ENCODE data around the gene ZNF385B.

The ZNF385B gene

GRCh38 chr2:179686069-179686468, 175.3 kb downstream of the ZNF385B start:
- Histone ChIP-seq H3K4me1 (ENCODE audit: control insufficient read depth, insufficient read depth, low read length) (no peaks in the 10 kb centered on the region), H3K36me3 (ENCODE audit: control insufficient read depth in 2 of 2, insufficient read depth in 1 of 2, low read length in 2 of 2) (no peaks in the 10 kb centered on the region), H3K9me3 (ENCODE audit: control insufficient read depth, insufficient read depth, low read depth, low read length) (no peaks in the 10 kb centered on the region), H3K27ac (ENCODE audit: extremely low read depth, low read depth, low read length) (no peak overlapping the region), H3K4me3 (ENCODE audit: low read depth, low read length) (no peak overlapping the region)
- TF ChIP-seq ZNF211 (tag by site-specific recombination; IDR thresholded peaks at IDR 0.05; ENCODE audit: low read depth), result no peak
- TF ChIP-seq ZNF155 (tag by site-specific recombination; IDR thresholded peaks at IDR 0.05), result no peak
- TF ChIP-seq, protein P1, sequence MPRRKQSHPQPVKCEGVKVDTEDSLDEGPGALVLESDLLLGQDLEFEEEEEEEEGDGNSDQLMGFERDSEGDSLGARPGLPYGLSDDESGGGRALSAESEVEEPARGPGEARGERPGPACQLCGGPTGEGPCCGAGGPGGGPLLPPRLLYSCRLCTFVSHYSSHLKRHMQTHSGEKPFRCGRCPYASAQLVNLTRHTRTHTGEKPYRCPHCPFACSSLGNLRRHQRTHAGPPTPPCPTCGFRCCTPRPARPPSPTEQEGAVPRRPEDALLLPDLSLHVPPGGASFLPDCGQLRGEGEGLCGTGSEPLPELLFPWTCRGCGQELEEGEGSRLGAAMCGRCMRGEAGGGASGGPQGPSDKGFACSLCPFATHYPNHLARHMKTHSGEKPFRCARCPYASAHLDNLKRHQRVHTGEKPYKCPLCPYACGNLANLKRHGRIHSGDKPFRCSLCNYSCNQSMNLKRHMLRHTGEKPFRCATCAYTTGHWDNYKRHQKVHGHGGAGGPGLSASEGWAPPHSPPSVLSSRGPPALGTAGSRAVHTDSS (tag by site-specific recombination; IDR thresholded peaks at IDR 0.05), result no peak
- no peak for TF ChIP-seq ZSCAN18 (tag by site-specific recombination; IDR thresholded peaks at IDR 0.05)
- TF ChIP-seq ZBTB6 (tag by site-specific recombination; IDR thresholded peaks at IDR 0.05), result no peak
- no peak for TF ChIP-seq ZSCAN30 (tag by site-specific recombination; IDR thresholded peaks at IDR 0.05)
- TF ChIP-seq, protein P2, sequence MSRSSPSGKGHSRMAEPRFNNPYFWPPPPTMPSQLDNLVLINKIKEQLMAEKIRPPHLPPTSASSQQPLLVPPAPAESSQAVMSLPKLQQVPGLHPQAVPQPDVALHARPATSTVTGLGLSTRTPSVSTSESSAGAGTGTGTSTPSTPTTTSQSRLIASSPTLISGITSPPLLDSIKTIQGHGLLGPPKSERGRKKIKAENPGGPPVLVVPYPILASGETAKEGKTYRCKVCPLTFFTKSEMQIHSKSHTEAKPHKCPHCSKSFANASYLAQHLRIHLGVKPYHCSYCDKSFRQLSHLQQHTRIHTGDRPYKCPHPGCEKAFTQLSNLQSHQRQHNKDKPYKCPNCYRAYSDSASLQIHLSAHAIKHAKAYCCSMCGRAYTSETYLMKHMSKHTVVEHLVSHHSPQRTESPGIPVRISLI (tag by site-specific recombination; IDR thresholded peaks at IDR 0.05), result no peak
- TF ChIP-seq IKZF3 (tag by site-specific recombination; IDR thresholded peaks at IDR 0.05), result no peak
- TF ChIP-seq, protein P3, sequence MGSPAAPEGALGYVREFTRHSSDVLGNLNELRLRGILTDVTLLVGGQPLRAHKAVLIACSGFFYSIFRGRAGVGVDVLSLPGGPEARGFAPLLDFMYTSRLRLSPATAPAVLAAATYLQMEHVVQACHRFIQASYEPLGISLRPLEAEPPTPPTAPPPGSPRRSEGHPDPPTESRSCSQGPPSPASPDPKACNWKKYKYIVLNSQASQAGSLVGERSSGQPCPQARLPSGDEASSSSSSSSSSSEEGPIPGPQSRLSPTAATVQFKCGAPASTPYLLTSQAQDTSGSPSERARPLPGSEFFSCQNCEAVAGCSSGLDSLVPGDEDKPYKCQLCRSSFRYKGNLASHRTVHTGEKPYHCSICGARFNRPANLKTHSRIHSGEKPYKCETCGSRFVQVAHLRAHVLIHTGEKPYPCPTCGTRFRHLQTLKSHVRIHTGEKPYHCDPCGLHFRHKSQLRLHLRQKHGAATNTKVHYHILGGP (tag by site-specific recombination; IDR thresholded peaks at IDR 0.05), result no peak
- TF ChIP-seq ZNF23 (tag by site-specific recombination; IDR thresholded peaks at IDR 0.05; ENCODE audit: borderline replicate concordance), result no peak
- TF ChIP-seq ZNF394 (tag by site-specific recombination; IDR thresholded peaks at IDR 0.05; ENCODE audit: borderline replicate concordance), result no peak
- TF ChIP-seq, protein P4, sequence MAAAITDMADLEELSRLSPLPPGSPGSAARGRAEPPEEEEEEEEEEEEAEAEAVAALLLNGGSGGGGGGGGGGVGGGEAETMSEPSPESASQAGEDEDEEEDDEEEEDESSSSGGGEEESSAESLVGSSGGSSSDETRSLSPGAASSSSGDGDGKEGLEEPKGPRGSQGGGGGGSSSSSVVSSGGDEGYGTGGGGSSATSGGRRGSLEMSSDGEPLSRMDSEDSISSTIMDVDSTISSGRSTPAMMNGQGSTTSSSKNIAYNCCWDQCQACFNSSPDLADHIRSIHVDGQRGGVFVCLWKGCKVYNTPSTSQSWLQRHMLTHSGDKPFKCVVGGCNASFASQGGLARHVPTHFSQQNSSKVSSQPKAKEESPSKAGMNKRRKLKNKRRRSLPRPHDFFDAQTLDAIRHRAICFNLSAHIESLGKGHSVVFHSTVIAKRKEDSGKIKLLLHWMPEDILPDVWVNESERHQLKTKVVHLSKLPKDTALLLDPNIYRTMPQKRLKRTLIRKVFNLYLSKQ (tag by site-specific recombination; IDR thresholded peaks at IDR 0.05; ENCODE audit: borderline replicate concordance), result no peak
- ChIA-PET CTCF (no interaction called here), POLR2A (no interaction called here)

- Histone ChIP-seq H3K4me1 (ENCODE audit: control insufficient read depth, insufficient read depth, low read length) (no peaks in the 10 kb centered on the region), H3K27ac (ENCODE audit: extremely low read depth, low read depth, low read length) (no peak overlapping the region), H3K36me3 (ENCODE audit: control insufficient read depth in 2 of 2, insufficient read depth in 1 of 2, low read length in 2 of 2) (no peaks in the 10 kb centered on the region), H3K4me3 (ENCODE audit: low read depth, low read length) (no peak overlapping the region), H3K9me3 (ENCODE audit: control insufficient read depth, insufficient read depth, low read depth, low read length) (no peaks in the 10 kb centered on the region)
- ChIA-PET CTCF (no interaction called here), POLR2A (no interaction called here)
- TF ChIP-seq ZNF354C (tag by site-specific recombination; IDR thresholded peaks at IDR 0.05; ENCODE audit: borderline replicate concordance, low read depth) (no peak), ZBTB20 (tag by site-specific recombination; IDR thresholded peaks at IDR 0.05) (no peak), FEZF1 (tag by site-specific recombination; IDR thresholded peaks at IDR 0.05) (no peak), ZNF132 (tag by site-specific recombination; IDR thresholded peaks at IDR 0.05; ENCODE audit: borderline replicate concordance) (no peak), GLIS2 (tag by site-specific recombination; IDR thresholded peaks at IDR 0.05) (no peak), ZNF843 (tag by site-specific recombination; IDR thresholded peaks at IDR 0.05) (no peak), ZNF530 (tag by site-specific recombination; IDR thresholded peaks at IDR 0.05; ENCODE audit: low read depth) (no peak), ZNF248 (tag by site-specific recombination; IDR thresholded peaks at IDR 0.05) (no peak), KLF9 (tag by site-specific recombination; IDR thresholded peaks at IDR 0.05; ENCODE audit: low read depth) (no peak)
- TF ChIP-seq, protein P5, sequence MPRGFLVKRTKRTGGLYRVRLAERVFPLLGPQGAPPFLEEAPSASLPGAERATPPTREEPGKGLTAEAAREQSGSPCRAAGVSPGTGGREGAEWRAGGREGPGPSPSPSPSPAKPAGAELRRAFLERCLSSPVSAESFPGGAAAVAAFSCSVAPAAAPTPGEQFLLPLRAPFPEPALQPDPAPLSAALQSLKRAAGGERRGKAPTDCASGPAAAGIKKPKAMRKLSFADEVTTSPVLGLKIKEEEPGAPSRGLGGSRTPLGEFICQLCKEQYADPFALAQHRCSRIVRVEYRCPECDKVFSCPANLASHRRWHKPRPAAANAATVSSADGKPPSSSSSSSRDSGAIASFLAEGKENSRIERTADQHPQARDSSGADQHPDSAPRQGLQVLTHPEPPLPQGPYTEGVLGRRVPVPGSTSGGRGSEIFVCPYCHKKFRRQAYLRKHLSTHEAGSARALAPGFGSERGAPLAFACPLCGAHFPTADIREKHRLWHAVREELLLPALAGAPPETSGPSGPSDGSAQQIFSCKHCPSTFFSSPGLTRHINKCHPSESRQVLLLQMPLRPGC (tag by site-specific recombination; IDR thresholded peaks at IDR 0.05), result no peak
- TF ChIP-seq, protein P6, sequence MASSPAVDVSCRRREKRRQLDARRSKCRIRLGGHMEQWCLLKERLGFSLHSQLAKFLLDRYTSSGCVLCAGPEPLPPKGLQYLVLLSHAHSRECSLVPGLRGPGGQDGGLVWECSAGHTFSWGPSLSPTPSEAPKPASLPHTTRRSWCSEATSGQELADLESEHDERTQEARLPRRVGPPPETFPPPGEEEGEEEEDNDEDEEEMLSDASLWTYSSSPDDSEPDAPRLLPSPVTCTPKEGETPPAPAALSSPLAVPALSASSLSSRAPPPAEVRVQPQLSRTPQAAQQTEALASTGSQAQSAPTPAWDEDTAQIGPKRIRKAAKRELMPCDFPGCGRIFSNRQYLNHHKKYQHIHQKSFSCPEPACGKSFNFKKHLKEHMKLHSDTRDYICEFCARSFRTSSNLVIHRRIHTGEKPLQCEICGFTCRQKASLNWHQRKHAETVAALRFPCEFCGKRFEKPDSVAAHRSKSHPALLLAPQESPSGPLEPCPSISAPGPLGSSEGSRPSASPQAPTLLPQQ (tag by site-specific recombination; IDR thresholded peaks at IDR 0.05), result no peak
These were observed 176.3 kb downstream of the ZNF385B start for GRCh38 chr2:179685146-179685545.
